PFSK-1 (cell line): ENCODE measurements around the gene IMPDH1. TPM values are rescaled to one million over a fixed set of nuclear protein-coding genes. Genes with fewer than 3 reads are reported as not detected.

Experiments used
- FOXP2 ChIP-seq: optimal IDR thresholded peaks from 2 replicates; pipeline ENCODE3; 2011; ENCODE audit warnings: borderline replicate concordance, control low read depth, inconsistent platforms; ENCODE audit not compliant: insufficient read depth; ENCODE audit errors: extremely low read length, extremely low read depth
- POLR2AphosphoS5 ChIP-seq: IDR thresholded peaks from 2 replicates; pipeline ENCODE4 v1.6.1; 2012; ENCODE audit warnings: low read depth, mild to moderate bottlenecking, control low read depth, low read length, moderate library complexity
- SIN3A ChIP-seq: IDR thresholded peaks from 2 replicates; pipeline ENCODE4 v1.6.1; 2012; ENCODE audit warnings: mild to moderate bottlenecking, low read length, moderate library complexity, borderline replicate concordance; ENCODE audit not compliant: insufficient read depth
- TAF1 ChIP-seq: IDR thresholded peaks from 2 replicates; pipeline ENCODE4 v1.6.1; 2012; ENCODE audit warnings: low read length, control low read depth, borderline replicate concordance; ENCODE audit not compliant: insufficient read depth
- polyA plus RNA-seq: library from polyadenylated mRNA; unstranded; fragments of >200 nt; gene quantifications from one replicate; pipeline ENCODE4 v1.2.1, GENCODE V29; 2012; ENCODE audit warnings: low read depth, missing spikeins; ENCODE audit not compliant: insufficient read length
- TF ChIP-seq, protein P1 (sequence below), 2 experiments: IDR thresholded peaks; 2 replicates each; pipeline versions ENCODE4 v1.6.1 to v1.8.0; 2011 to 2012; ENCODE audit warnings: low read depth in 2 of 2, low read length in 2 of 2, control low read depth in 1 of 2, inconsistent platforms in 1 of 2, mild to moderate bottlenecking in 1 of 2, moderate library complexity in 1 of 2; ENCODE audit not compliant: insufficient read depth in 1 of 2

IMPDH1 gene
- 80.6 TPM for polyA plus RNA-seq

DNA sequence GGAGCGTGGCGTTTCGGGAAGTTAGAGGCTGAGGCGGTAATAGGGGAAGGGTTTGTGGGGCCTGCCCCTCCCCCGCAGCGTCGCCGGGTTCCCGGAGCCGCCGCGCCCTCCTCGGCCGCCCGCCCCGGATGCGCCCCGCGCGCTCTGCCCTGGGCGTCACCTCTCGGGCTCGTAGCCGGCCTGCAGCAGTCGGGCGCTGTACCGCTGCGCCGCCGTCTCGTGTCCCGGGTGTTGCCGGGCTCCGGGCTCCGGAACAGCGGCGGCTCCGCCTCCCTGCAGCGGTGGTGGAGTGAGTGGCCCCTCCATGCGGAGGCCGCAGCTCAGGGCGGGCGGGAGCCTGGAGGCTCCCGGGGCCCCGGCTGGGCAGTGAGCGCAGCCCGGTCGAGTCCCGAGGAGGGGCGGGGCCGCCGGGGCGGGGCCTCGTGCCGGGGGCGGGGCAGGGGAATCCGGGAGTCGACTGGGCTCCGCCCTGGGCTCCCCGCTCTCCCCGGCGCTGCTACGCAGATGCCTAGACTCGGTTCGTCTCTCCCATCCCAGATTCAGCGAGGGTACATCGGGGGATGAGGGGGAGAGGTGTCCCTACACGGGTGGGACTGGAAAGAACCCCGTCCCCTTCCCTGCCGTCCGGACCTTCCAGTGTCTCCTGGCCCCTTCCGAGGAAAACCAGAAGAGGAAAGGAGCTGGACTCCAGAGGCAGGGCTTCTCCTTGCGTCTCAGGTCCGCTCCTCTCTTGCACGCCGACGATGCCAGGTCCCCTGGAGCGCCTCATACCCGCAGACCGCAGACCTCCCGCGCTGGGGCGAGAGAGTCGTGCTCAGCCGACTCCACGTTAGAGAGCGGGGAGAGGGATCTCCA, at the start of gene IMPDH1:
IMPDH1 (minus strand) TSS at position 387 of the 855 bp plus-strand sequence; CDS start at position 306, 81 bp downstream.
- TF ChIP-seq FOXP2: no peak
- TF ChIP-seq POLR2AphosphoS5: peak; percentile 77

- TF ChIP-seq POLR2AphosphoS5: no peak
- TF ChIP-seq TAF1: no peak
- TF ChIP-seq, protein P1, sequence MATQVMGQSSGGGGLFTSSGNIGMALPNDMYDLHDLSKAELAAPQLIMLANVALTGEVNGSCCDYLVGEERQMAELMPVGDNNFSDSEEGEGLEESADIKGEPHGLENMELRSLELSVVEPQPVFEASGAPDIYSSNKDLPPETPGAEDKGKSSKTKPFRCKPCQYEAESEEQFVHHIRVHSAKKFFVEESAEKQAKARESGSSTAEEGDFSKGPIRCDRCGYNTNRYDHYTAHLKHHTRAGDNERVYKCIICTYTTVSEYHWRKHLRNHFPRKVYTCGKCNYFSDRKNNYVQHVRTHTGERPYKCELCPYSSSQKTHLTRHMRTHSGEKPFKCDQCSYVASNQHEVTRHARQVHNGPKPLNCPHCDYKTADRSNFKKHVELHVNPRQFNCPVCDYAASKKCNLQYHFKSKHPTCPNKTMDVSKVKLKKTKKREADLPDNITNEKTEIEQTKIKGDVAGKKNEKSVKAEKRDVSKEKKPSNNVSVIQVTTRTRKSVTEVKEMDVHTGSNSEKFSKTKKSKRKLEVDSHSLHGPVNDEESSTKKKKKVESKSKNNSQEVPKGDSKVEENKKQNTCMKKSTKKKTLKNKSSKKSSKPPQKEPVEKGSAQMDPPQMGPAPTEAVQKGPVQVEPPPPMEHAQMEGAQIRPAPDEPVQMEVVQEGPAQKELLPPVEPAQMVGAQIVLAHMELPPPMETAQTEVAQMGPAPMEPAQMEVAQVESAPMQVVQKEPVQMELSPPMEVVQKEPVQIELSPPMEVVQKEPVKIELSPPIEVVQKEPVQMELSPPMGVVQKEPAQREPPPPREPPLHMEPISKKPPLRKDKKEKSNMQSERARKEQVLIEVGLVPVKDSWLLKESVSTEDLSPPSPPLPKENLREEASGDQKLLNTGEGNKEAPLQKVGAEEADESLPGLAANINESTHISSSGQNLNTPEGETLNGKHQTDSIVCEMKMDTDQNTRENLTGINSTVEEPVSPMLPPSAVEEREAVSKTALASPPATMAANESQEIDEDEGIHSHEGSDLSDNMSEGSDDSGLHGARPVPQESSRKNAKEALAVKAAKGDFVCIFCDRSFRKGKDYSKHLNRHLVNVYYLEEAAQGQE (IDR thresholded peaks at IDR 0.05; ENCODE audit: insufficient read depth in 1 of 2, low read depth in 2 of 2, low read length in 2 of 2): no peak
- no peak for TF ChIP-seq FOXP2
- TF ChIP-seq SIN3A: no peak
Measured at GRCh38 chr7:128459394-128459878, 49.7 kb upstream of the IMPDH1 start.

DNA sequence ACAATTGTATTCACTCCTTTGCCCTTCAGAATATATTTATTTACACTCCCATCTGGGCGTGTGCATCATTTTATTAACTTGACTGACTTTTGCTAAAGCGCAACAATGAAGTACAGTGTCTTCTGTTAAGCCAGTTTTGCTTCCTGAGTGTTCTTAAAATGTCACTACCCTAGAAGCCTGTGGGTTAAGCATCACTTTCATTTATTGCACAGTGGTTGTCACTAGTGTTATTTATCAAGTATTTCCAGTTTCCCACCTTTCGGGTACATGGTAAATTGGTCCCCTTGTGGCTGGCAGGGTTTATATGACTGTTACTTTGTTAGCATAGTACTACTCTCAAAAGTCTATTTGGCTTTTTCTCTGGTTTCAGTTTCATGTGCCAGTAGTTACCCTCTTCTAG, 49.2 kb upstream of the IMPDH1 start:
- TF ChIP-seq FOXP2 (no peak), POLR2AphosphoS5 (no peak), TAF1 (no peak), SIN3A (no peak)
- TF ChIP-seq, protein P1 (IDR thresholded peaks at IDR 0.05; ENCODE audit: insufficient read depth in 1 of 2, low read depth in 2 of 2, low read length in 2 of 2): no peak

GRCh38 chr7:128456255-128456725, 46.5 kb upstream of the IMPDH1 start:
- TF ChIP-seq POLR2AphosphoS5 (no peak), SIN3A (no peak), FOXP2 (no peak), TAF1 (no peak)
- TF ChIP-seq, protein P1 (IDR thresholded peaks at IDR 0.05; ENCODE audit: insufficient read depth in 1 of 2, low read depth in 2 of 2, low read length in 2 of 2): no peak

GRCh38 chr7:128455543-128456254, 45.9 kb upstream of the IMPDH1 start, which contains the start of gene HILPDA:
TSS of gene HILPDA (plus strand) at chr7:128455878. CDS start at chr7:128457269, 1,391 bp downstream.
- TF ChIP-seq SIN3A (no peak), TAF1 (peak; percentile 80; the same call in 1 of the 2 replicates), POLR2AphosphoS5 (peak; percentile 95), FOXP2 (peak; percentile 90)
- TF ChIP-seq, protein P1 (IDR thresholded peaks at IDR 0.05; ENCODE audit: insufficient read depth in 1 of 2, low read depth in 2 of 2, low read length in 2 of 2): 0 out of 4 replicates have a peak, but pooled peaks of 1 of the 2 experiments have one; percentile 5
